ENCODE results near the gene IFIT1B. TPM values are rescaled to one million over a fixed set of nuclear protein-coding genes. Genes with fewer than 3 reads are reported as not detected.
A peak's percentile ranks its signal among the peaks of the same experiment; 100 is the strongest.

IFIT1B gene
- polyA plus RNA-seq, 4 donors = 0.04 TPM; not detected in 3

- Histone ChIP-seq H3K9me3 (ENCODE audit: control insufficient read depth in 2 of 2, insufficient read depth in 1 of 2, low read depth in 1 of 2, low read length in 1 of 2) (peaks cover 0 to 3% of the 10 kb centered on the region in 2 donors), H3K4me3 (ENCODE audit: low read depth in 1 of 3, low read length in 3 of 3) (no peak overlapping the region), H3K27me3 (ENCODE audit: control insufficient read depth in 3 of 3, insufficient read depth in 3 of 3, low read length in 3 of 3) (no peaks in the 10 kb centered on the region), H3K4me1 (ENCODE audit: control insufficient read depth in 3 of 3, insufficient read depth in 2 of 3, low read depth in 1 of 3, low read length in 2 of 3) (peaks cover 0 to 20% (median 16%) of the 10 kb centered on the region in 3 donors), H3K27ac (ENCODE audit: low read depth in 1 of 3, low read length in 2 of 3) (no peak overlapping the region), H3K36me3 (ENCODE audit: control insufficient read depth in 3 of 3, insufficient read depth in 2 of 3, low read depth in 1 of 3, low read length in 3 of 3) (peaks cover 3 to 6% (median 6%) of the 10 kb centered on the region in 3 donors)
- no peak for FAIRE-seq
- DNase-seq = no peak
- WGBS, 3 donors = 80 to 92% (median 87%) methylated on average over 1 of the region's 1 CpG
These were observed 38.6 kb downstream of the IFIT1B start for GRCh38 chr10:89416465-89416864.

- H3K27ac ChIP-seq (ENCODE audit: low read depth in 1 of 3, low read length in 2 of 3) = no peak overlapping the region
- 52 to 78% (median 63%) methylated on average over 3 of the region's 3 CpGs for WGBS, 3 donors
- H3K27me3 ChIP-seq (ENCODE audit: control insufficient read depth in 3 of 3, insufficient read depth in 3 of 3, low read length in 3 of 3) = no peaks in the 10 kb centered on the region
- peaks cover 3 to 6% (median 4%) of the 10 kb centered on the region in 3 donors for H3K36me3 ChIP-seq (ENCODE audit: control insufficient read depth in 3 of 3, insufficient read depth in 2 of 3, low read depth in 1 of 3, low read length in 3 of 3)
- H3K4me3 ChIP-seq (ENCODE audit: low read depth in 1 of 3, low read length in 3 of 3) = no peak overlapping the region
- FAIRE-seq (no peak), DNase-seq (no peak)
- no peaks in the 10 kb centered on the region for H3K9me3 ChIP-seq (ENCODE audit: control insufficient read depth in 2 of 2, insufficient read depth in 1 of 2, low read depth in 1 of 2, low read length in 1 of 2)
- peaks cover 0 to 20% (median 8%) of the 10 kb centered on the region in 3 donors for H3K4me1 ChIP-seq (ENCODE audit: control insufficient read depth in 3 of 3, insufficient read depth in 2 of 3, low read depth in 1 of 3, low read length in 2 of 3)
These were observed 41.7 kb downstream of the IFIT1B start for GRCh38 chr10:89419548-89419947.

GRCh38 chr10:89421018-89421476, 43.2 kb downstream of the IFIT1B start:
- no peak for DNase-seq
- H3K9me3 ChIP-seq (ENCODE audit: control insufficient read depth in 2 of 2, insufficient read depth in 1 of 2, low read depth in 1 of 2, low read length in 1 of 2) = no peaks in the 10 kb centered on the region
- no peak for FAIRE-seq
- peaks cover 1 to 6% (median 3%) of the 10 kb centered on the region in 3 donors for H3K36me3 ChIP-seq (ENCODE audit: control insufficient read depth in 3 of 3, insufficient read depth in 2 of 3, low read depth in 1 of 3, low read length in 3 of 3)
- peaks cover 0 to 17% (median 13%) of the 10 kb centered on the region in 3 donors for H3K4me1 ChIP-seq (ENCODE audit: control insufficient read depth in 3 of 3, insufficient read depth in 2 of 3, low read depth in 1 of 3, low read length in 2 of 3)
- H3K27ac ChIP-seq (ENCODE audit: low read depth in 1 of 3, low read length in 2 of 3) = no peak overlapping the region
- WGBS, 3 donors = 93 to 96% (median 95%) methylated on average over 2 of the region's 2 CpGs
- H3K27me3 ChIP-seq (ENCODE audit: control insufficient read depth in 3 of 3, insufficient read depth in 3 of 3, low read length in 3 of 3) = no peaks in the 10 kb centered on the region
- H3K4me3 ChIP-seq (ENCODE audit: low read depth in 1 of 3, low read length in 3 of 3) = no peak overlapping the region

- WGBS, 3 donors = 24 to 67% (median 29%) methylated on average over 5 of the region's 5 CpGs
- peaks cover 0 to 12% (median 0%) of the 10 kb centered on the region in 3 donors for H3K4me1 ChIP-seq (ENCODE audit: control insufficient read depth in 3 of 3, insufficient read depth in 2 of 3, low read depth in 1 of 3, low read length in 2 of 3)
- no peak overlapping the region for H3K27ac ChIP-seq (ENCODE audit: low read depth in 1 of 3, low read length in 2 of 3)
- DNase-seq (peak; percentile 28 to 62), FAIRE-seq (no peak)
- H3K9me3 ChIP-seq (ENCODE audit: control insufficient read depth in 2 of 2, insufficient read depth in 1 of 2, low read depth in 1 of 2, low read length in 1 of 2) = no peaks in the 10 kb centered on the region
- peaks cover 0 to 3% (median 0%) of the 10 kb centered on the region in 3 donors for H3K36me3 ChIP-seq (ENCODE audit: control insufficient read depth in 3 of 3, insufficient read depth in 2 of 3, low read depth in 1 of 3, low read length in 3 of 3)
- no peaks in the 10 kb centered on the region for H3K27me3 ChIP-seq (ENCODE audit: control insufficient read depth in 3 of 3, insufficient read depth in 3 of 3, low read length in 3 of 3)
- no peak overlapping the region for H3K4me3 ChIP-seq (ENCODE audit: low read depth in 1 of 3, low read length in 3 of 3)
These were observed 47.1 kb downstream of the IFIT1B start for GRCh38 chr10:89425000-89425399.

- no peak overlapping the region for H3K4me3 ChIP-seq (ENCODE audit: low read depth in 1 of 3, low read length in 3 of 3)
- no peaks in the 10 kb centered on the region for H3K36me3 ChIP-seq (ENCODE audit: control insufficient read depth in 3 of 3, insufficient read depth in 2 of 3, low read depth in 1 of 3, low read length in 3 of 3)
- no peak for FAIRE-seq
- no peaks in the 10 kb centered on the region for H3K27me3 ChIP-seq (ENCODE audit: control insufficient read depth in 3 of 3, insufficient read depth in 3 of 3, low read length in 3 of 3)
- H3K27ac ChIP-seq (ENCODE audit: low read depth in 1 of 3, low read length in 2 of 3) = no peak overlapping the region
- H3K9me3 ChIP-seq (ENCODE audit: control insufficient read depth in 2 of 2, insufficient read depth in 1 of 2, low read depth in 1 of 2, low read length in 1 of 2) = no peaks in the 10 kb centered on the region
- peak; percentile 66 to 68 for DNase-seq
- WGBS, 3 donors = 55 to 62% (median 59%) methylated on average over 5 of the region's 5 CpGs
- H3K4me1 ChIP-seq (ENCODE audit: control insufficient read depth in 3 of 3, insufficient read depth in 2 of 3, low read depth in 1 of 3, low read length in 2 of 3) = peaks cover 0 to 12% (median 0%) of the 10 kb centered on the region in 3 donors
These were observed 48.5 kb downstream of the IFIT1B start for GRCh38 chr10:89426230-89426868.

- Histone ChIP-seq H3K36me3 (ENCODE audit: control insufficient read depth in 3 of 3, insufficient read depth in 2 of 3, low read depth in 1 of 3, low read length in 3 of 3) (no peaks in the 10 kb centered on the region), H3K4me1 (ENCODE audit: control insufficient read depth in 3 of 3, insufficient read depth in 2 of 3, low read depth in 1 of 3, low read length in 2 of 3) (peaks cover 0 to 12% (median 0%) of the 10 kb centered on the region in 3 donors), H3K4me3 (ENCODE audit: low read depth in 1 of 3, low read length in 3 of 3) (no peak overlapping the region), H3K9me3 (ENCODE audit: control insufficient read depth in 2 of 2, insufficient read depth in 1 of 2, low read depth in 1 of 2, low read length in 1 of 2) (no peaks in the 10 kb centered on the region), H3K27me3 (ENCODE audit: control insufficient read depth in 3 of 3, insufficient read depth in 3 of 3, low read length in 3 of 3) (no peaks in the 10 kb centered on the region), H3K27ac (ENCODE audit: low read depth in 1 of 3, low read length in 2 of 3) (no peak overlapping the region)
- DNase-seq (no peak), FAIRE-seq (no peak)
- WGBS, 3 donors = 87 to 91% (median 90%) methylated on average over 4 of the region's 4 CpGs
These were observed 49.8 kb downstream of the IFIT1B start for GRCh38 chr10:89427629-89428028.

GRCh38 chr10:89428877-89429276, 51.0 kb downstream of the IFIT1B start:
- H3K4me1 ChIP-seq (ENCODE audit: control insufficient read depth in 3 of 3, insufficient read depth in 2 of 3, low read depth in 1 of 3, low read length in 2 of 3) = peaks cover 0 to 12% (median 0%) of the 10 kb centered on the region in 3 donors
- no peaks in the 10 kb centered on the region for H3K27me3 ChIP-seq (ENCODE audit: control insufficient read depth in 3 of 3, insufficient read depth in 3 of 3, low read length in 3 of 3)
- H3K27ac ChIP-seq (ENCODE audit: low read depth in 1 of 3, low read length in 2 of 3) = no peak overlapping the region
- no peak for DNase-seq
- FAIRE-seq = no peak
- no peaks in the 10 kb centered on the region for H3K9me3 ChIP-seq (ENCODE audit: control insufficient read depth in 2 of 2, insufficient read depth in 1 of 2, low read depth in 1 of 2, low read length in 1 of 2)
- no peak overlapping the region for H3K4me3 ChIP-seq (ENCODE audit: low read depth in 1 of 3, low read length in 3 of 3)
- WGBS, 3 donors = 22 to 57% (median 37%) methylated on average over 1 of the region's 1 CpG
- no peaks in the 10 kb centered on the region for H3K36me3 ChIP-seq (ENCODE audit: control insufficient read depth in 3 of 3, insufficient read depth in 2 of 3, low read depth in 1 of 3, low read length in 3 of 3)

GRCh38 chr10:89431977-89432376, 54.1 kb downstream of the IFIT1B start:
- no peaks in the 10 kb centered on the region for H3K9me3 ChIP-seq (ENCODE audit: control insufficient read depth in 2 of 2, insufficient read depth in 1 of 2, low read depth in 1 of 2, low read length in 1 of 2)
- H3K4me1 ChIP-seq (ENCODE audit: control insufficient read depth in 3 of 3, insufficient read depth in 2 of 3, low read depth in 1 of 3, low read length in 2 of 3) = no peaks in the 10 kb centered on the region
- DNase-seq (peak; percentile 24 to 30), FAIRE-seq (no peak)
- H3K4me3 ChIP-seq (ENCODE audit: low read depth in 1 of 3, low read length in 3 of 3) = no peak overlapping the region
- 49 to 65% (median 61%) methylated on average over 3 of the region's 3 CpGs for WGBS, 3 donors
- peaks cover 0 to 6% (median 0%) of the 10 kb centered on the region in 3 donors for H3K27me3 ChIP-seq (ENCODE audit: control insufficient read depth in 3 of 3, insufficient read depth in 3 of 3, low read length in 3 of 3)
- H3K27ac ChIP-seq (ENCODE audit: low read depth in 1 of 3, low read length in 2 of 3) = no peak overlapping the region
- H3K36me3 ChIP-seq (ENCODE audit: control insufficient read depth in 3 of 3, insufficient read depth in 2 of 3, low read depth in 1 of 3, low read length in 3 of 3) = no peaks in the 10 kb centered on the region

Measured in small intestine (tissue), 7 donors.